Measurements from ENCODE around the gene WDR91. TPM values are rescaled to one million over a fixed set of nuclear protein-coding genes. Genes with fewer than 3 reads are reported as not detected.

WDR91 gene
- total RNA-seq, 3 donors from 2014 or later (not counting 1 experiment from before 2014, with no cell fraction given) = 28.7 to 42.0 (median 39.2) TPM

DNA sequence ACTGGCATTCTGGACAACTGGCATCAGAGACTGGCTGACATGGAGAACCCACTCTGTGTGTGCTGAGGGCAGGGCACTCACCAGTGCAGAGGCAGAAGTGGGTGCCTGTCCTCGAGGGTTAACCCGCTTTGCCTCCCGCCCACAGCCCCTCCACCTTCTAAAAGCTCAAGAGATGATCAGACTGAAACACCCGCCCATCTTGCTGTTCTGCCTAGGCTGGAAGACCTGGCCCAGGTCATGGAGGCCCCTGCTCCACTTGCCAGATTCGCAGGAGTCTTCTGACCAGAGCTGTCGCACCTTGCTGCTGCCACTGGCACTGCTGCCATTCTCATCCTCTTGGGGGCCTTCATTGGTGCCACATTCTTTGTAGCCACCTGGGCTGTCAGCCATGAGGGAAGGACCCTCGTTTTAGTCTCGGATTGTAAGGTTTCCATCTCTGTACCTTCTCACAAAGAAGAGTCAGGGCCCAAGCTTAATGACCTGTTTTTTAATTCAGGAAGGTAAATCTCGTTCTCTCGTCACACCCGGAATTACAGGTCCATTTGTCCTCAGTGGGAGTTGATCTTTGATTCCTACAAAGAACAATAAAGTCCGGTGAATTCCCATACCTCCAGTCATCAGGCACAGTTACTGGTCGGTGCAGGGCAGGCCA lies 42.7 kb downstream of the WDR91 start:
- H3K27me3 ChIP-seq (ENCODE audit: control insufficient read depth, insufficient read depth, low read length) = no peaks in the 10 kb centered on the region
- no peak for ATAC-seq
- 91% methylated on average over 13 of the region's 13 CpGs for WGBS (ENCODE audit: insufficient coverage)
- DNase-seq = no peak
- Mint-ChIP-seq H3K27ac (peak overlapping the region; percentile 96), H3K36me3 (no peaks in the 10 kb centered on the region), H3K4me3 (peak overlapping the region; percentile 94), H3K4me1 (peaks cover 41 to 46% of the 10 kb centered on the region in 2 donors), H3K9me3 (no peaks in the 10 kb centered on the region), H3K27me3 (ENCODE audit: low read depth in 2 of 2) (no peaks in the 10 kb centered on the region)
- intact Hi-C loops (cut with micrococcal nuclease) = no loop called here
- H3K36me3 ChIP-seq (ENCODE audit: control insufficient read depth, insufficient read depth, low read length) = peaks cover 37% of the 10 kb centered on the region
- TF ChIP-seq, protein P1, sequence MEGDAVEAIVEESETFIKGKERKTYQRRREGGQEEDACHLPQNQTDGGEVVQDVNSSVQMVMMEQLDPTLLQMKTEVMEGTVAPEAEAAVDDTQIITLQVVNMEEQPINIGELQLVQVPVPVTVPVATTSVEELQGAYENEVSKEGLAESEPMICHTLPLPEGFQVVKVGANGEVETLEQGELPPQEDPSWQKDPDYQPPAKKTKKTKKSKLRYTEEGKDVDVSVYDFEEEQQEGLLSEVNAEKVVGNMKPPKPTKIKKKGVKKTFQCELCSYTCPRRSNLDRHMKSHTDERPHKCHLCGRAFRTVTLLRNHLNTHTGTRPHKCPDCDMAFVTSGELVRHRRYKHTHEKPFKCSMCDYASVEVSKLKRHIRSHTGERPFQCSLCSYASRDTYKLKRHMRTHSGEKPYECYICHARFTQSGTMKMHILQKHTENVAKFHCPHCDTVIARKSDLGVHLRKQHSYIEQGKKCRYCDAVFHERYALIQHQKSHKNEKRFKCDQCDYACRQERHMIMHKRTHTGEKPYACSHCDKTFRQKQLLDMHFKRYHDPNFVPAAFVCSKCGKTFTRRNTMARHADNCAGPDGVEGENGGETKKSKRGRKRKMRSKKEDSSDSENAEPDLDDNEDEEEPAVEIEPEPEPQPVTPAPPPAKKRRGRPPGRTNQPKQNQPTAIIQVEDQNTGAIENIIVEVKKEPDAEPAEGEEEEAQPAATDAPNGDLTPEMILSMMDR (IDR thresholded peaks at IDR 0.05) = no peak
- H3K4me3 ChIP-seq (ENCODE audit: low read length) = no peak overlapping the region
- peaks cover 49% of the 10 kb centered on the region for H3K4me1 ChIP-seq (ENCODE audit: control insufficient read depth, insufficient read depth, low read length)
- no peaks in the 10 kb centered on the region for H3K9me3 ChIP-seq (ENCODE audit: control insufficient read depth, insufficient read depth, low read length)
- peak overlapping the region; percentile 91 for H3K27ac ChIP-seq (ENCODE audit: low read length)

DNA sequence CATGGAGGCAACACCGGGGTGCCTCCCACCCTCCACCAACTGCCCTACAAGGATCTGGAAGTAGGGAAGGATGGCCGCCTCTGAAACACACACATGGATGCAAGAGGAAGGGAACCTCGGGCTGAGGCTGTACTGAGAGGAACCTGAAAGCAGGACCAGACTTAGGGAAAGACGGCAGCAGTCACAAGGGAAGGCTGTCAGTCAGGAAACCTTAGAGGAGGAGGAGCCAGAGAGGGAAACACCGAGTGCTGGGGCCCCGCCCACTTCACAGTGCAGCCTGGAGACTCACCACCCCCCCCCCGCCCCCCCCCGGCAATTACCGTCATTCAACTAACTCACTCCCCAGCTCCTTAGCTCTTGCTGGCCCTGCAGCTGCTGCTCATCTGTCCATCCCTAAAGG lies 43.3 kb downstream of the WDR91 start:
- DNase-seq = peak in 1 of 2 donors; percentile 64
- Histone ChIP-seq H3K4me1 (ENCODE audit: control insufficient read depth, insufficient read depth, low read length) (peaks cover 49% of the 10 kb centered on the region), H3K9me3 (ENCODE audit: control insufficient read depth, insufficient read depth, low read length) (no peaks in the 10 kb centered on the region), H3K4me3 (ENCODE audit: low read length) (no peak overlapping the region), H3K27me3 (ENCODE audit: control insufficient read depth, insufficient read depth, low read length) (no peaks in the 10 kb centered on the region), H3K27ac (ENCODE audit: low read length) (peak overlapping the region; percentile 91), H3K36me3 (ENCODE audit: control insufficient read depth, insufficient read depth, low read length) (peaks cover 38% of the 10 kb centered on the region)
- H3K27me3 Mint-ChIP-seq (ENCODE audit: low read depth in 2 of 2) = no peaks in the 10 kb centered on the region
- peaks cover 42 to 46% of the 10 kb centered on the region in 2 donors for H3K4me1 Mint-ChIP-seq
- no peaks in the 10 kb centered on the region for H3K36me3 Mint-ChIP-seq
- no peaks in the 10 kb centered on the region for H3K9me3 Mint-ChIP-seq
- peak overlapping the region; percentile 96 for H3K27ac Mint-ChIP-seq
- intact Hi-C loops (cut with micrococcal nuclease) = no loop called here
- TF ChIP-seq, protein P1 (IDR thresholded peaks at IDR 0.05) = no peak
- no peak for ATAC-seq
- WGBS (ENCODE audit: insufficient coverage) = 60% methylated on average over 3 of the region's 9 CpGs
- H3K4me3 Mint-ChIP-seq = no peak overlapping the region

DNA sequence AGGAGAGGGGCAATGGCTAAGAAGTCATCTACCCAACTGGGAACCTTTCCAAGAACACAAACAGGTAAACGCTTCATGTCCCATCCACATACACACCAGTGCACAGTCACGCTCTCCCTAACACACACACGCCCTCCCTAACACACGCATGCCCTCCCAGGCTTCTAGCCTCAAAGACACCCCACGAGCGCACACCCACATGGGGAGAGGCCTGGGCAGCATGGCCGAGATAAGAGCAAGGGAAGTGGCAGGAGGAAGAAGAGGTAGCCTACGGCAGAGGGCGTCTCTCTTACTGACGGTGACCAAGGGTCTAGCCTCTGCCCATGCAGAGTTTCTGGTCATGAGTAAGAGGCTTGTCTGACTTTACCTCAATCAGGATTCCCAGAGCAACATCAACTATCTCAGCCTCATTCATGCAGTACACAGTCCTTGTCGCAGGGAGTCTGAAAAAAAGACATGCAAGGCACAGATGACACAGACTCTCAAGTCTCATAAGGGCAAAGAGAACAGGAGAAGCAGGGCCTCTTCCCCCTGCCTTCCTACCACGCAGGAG lies 43.9 kb downstream of the WDR91 start:
- DNase-seq (peak in 1 of 2 donors; percentile 30), ATAC-seq (no peak)
- peaks cover 47 to 49% of the 10 kb centered on the region in 2 donors for H3K4me1 Mint-ChIP-seq
- 73% methylated on average over 10 of the region's 12 CpGs for WGBS (ENCODE audit: insufficient coverage)
- no peaks in the 10 kb centered on the region for H3K9me3 Mint-ChIP-seq
- no peaks in the 10 kb centered on the region for H3K27me3 Mint-ChIP-seq (ENCODE audit: low read depth in 2 of 2)
- Histone ChIP-seq H3K4me3 (ENCODE audit: low read length) (no peak overlapping the region), H3K36me3 (ENCODE audit: control insufficient read depth, insufficient read depth, low read length) (peaks cover 38% of the 10 kb centered on the region), H3K27ac (ENCODE audit: low read length) (peak overlapping the region; percentile 32), H3K9me3 (ENCODE audit: control insufficient read depth, insufficient read depth, low read length) (no peaks in the 10 kb centered on the region), H3K27me3 (ENCODE audit: control insufficient read depth, insufficient read depth, low read length) (no peaks in the 10 kb centered on the region), H3K4me1 (ENCODE audit: control insufficient read depth, insufficient read depth, low read length) (peaks cover 49% of the 10 kb centered on the region)
- intact Hi-C loops (cut with micrococcal nuclease) = no loop called here
- peak overlapping the region; percentile 96 for H3K27ac Mint-ChIP-seq
- TF ChIP-seq, protein P1 (IDR thresholded peaks at IDR 0.05) = no peak
- H3K4me3 Mint-ChIP-seq = peak overlapping the region; percentile 55
- no peaks in the 10 kb centered on the region for H3K36me3 Mint-ChIP-seq
